Measurements from ENCODE around the gene GPR183.

DNA sequence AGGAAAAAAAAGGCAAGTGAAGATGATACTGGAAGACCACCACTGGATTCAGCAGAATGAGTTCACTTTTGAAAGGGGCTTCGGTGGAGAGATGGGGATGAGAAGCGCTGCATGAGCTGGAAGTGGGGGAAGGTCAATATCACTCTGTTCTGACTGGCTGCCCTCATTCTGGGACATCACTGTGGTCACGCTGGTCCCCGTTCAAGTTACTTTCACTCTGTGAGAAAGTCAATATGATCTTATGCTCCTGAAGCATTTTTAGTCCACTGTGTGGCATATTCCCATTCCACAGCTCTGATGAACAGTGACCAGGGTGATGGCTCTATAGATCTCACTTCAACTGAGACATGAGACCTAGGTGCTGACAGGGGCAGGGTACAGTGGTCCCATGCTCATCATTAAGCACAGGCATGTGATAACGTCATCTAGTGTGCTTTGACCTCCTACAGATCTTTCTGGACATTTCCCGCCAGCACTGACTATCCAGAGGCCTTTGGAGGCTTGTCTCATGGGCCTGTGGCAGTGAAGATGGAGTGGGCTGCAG lies 40.2 kb upstream of the GPR183 start:
- TF ChIP-seq, protein P1, sequence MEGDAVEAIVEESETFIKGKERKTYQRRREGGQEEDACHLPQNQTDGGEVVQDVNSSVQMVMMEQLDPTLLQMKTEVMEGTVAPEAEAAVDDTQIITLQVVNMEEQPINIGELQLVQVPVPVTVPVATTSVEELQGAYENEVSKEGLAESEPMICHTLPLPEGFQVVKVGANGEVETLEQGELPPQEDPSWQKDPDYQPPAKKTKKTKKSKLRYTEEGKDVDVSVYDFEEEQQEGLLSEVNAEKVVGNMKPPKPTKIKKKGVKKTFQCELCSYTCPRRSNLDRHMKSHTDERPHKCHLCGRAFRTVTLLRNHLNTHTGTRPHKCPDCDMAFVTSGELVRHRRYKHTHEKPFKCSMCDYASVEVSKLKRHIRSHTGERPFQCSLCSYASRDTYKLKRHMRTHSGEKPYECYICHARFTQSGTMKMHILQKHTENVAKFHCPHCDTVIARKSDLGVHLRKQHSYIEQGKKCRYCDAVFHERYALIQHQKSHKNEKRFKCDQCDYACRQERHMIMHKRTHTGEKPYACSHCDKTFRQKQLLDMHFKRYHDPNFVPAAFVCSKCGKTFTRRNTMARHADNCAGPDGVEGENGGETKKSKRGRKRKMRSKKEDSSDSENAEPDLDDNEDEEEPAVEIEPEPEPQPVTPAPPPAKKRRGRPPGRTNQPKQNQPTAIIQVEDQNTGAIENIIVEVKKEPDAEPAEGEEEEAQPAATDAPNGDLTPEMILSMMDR (IDR thresholded peaks at IDR 0.05; ENCODE audit: insufficient read depth, low read length, poor library complexity, severe bottlenecking), result no peak
- no peak for TF ChIP-seq EZH2phosphoT487 (conservative IDR thresholded peaks at IDR 0.05; ENCODE audit: low read length)
